ENCODE data around the gene IL13.

IL13 gene

DNA sequence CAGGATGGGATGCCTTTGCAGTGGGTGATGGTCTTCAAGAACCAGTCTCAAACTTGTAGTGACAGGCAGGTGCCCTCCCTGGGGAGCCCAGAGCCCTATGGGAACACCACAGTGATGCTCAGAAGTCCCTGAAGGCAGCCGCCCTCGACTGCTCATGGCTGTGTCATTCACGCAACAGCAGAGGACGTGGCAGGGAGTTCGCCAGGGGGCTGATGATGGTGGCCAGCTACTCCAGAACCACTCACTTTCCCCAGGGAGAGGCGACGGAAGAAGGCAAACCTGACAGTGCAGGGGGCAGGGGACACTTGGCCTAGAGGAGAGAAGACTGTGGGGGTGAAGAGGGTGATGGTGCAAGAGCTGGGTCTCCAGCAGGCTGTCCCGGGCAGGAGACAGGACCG, 4.0 kb downstream of the IL13 start:
- DNase-seq (ENCODE audit: low spot score): peak; percentile 64
- Histone ChIP-seq H3K27ac (no peak overlapping the region), H3K4me3 (no peak overlapping the region)
- TF ChIP-seq CTCF (IDR thresholded peaks at IDR 0.05): no peak

DNA sequence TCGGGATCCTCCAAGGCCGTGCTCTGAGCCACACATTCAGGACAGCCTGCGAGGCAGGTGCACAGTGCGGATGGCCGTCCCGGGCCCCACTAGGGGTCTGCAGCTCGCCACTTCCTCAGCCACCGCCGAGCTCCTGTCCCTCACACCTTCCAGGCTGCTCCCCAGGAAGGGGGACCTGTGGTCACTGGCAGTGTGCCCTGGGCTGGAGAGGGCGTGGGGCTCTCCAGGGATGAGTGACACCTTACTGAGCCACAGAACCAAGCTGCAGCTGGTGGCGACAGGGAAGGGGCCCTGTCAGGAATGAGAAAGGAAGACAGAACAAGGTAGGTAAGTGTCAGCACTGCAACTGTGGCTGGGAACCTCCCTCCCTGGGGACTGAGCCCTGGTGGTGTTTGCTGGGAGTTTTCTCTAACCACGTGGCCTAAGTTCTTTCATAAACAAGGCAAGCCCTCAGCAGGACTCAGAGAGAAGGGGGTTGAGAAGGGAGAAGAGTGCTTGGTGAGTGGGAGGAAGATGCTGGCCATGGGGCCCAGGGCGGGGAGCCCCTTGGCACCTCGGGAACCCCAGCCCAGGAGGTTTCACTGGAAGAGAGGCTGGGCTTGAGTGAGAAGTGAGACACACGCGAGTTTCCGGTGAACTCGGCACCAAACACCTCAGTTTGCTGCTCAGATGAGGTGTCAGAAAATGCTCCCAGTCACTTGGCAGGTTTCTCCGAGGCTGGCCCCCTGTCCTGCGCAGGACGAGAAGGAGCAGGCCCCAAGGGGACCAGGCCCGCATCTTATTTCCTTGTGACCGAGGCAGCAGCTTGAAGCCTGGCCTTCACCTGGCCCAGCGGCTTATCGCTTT, 5.2 kb downstream of the IL13 start:
- no peak overlapping the region for H3K27ac ChIP-seq
- peak; percentile 69 for DNase-seq (ENCODE audit: low spot score)

GRCh38 chr5:132663771-132664695, 6.1 kb downstream of the IL13 start:
- H3K27ac ChIP-seq: no peak overlapping the region
- no peak for TF ChIP-seq CTCF (IDR thresholded peaks at IDR 0.05)
- DNase-seq (ENCODE audit: low spot score): peak; percentile 56
- no peak overlapping the region for H3K4me3 ChIP-seq

More for the DNA sequence above, 5.2 kb downstream of the IL13 start:
- H3K4me3 ChIP-seq: no peak overlapping the region
- TF ChIP-seq CTCF (IDR thresholded peaks at IDR 0.05): no peak

- Histone ChIP-seq H3K4me3 (no peak overlapping the region), H3K27ac (no peak overlapping the region)
- no peak for TF ChIP-seq CTCF (IDR thresholded peaks at IDR 0.05)
- peak; percentile 60 for DNase-seq (ENCODE audit: low spot score)
Observed at GRCh38 chr5:132664696-132665209, 6.8 kb downstream of the IL13 start.

DNA sequence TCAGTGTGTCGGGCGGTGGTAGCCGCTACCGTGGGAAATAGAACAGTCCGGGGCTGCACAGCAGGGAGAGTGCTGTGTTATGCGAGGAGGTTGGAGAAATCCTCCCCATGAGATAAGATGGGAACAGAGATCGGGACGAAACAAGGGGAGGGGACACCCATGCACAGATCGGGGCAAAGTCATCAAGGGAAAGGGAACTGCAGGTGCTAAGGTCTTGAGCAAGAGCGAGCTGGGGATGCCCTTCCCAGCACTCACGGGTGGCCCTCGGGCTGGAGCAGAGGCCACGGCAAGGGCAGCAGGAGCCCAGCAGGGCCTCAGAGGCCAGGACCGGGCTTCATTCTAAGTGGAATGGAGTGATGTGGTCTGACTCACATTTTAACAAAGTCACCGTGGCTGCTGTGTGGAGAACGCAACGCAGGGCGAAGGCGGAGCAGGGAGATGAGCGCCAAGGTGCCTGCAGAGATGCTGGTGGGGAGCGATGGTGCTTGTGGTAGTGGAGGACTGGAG, 7.7 kb downstream of the IL13 start:
- peak; percentile 40 for DNase-seq (ENCODE audit: low spot score)
- no peak for TF ChIP-seq CTCF (IDR thresholded peaks at IDR 0.05)
- Histone ChIP-seq H3K27ac (no peak overlapping the region), H3K4me3 (no peak overlapping the region)

DNA sequence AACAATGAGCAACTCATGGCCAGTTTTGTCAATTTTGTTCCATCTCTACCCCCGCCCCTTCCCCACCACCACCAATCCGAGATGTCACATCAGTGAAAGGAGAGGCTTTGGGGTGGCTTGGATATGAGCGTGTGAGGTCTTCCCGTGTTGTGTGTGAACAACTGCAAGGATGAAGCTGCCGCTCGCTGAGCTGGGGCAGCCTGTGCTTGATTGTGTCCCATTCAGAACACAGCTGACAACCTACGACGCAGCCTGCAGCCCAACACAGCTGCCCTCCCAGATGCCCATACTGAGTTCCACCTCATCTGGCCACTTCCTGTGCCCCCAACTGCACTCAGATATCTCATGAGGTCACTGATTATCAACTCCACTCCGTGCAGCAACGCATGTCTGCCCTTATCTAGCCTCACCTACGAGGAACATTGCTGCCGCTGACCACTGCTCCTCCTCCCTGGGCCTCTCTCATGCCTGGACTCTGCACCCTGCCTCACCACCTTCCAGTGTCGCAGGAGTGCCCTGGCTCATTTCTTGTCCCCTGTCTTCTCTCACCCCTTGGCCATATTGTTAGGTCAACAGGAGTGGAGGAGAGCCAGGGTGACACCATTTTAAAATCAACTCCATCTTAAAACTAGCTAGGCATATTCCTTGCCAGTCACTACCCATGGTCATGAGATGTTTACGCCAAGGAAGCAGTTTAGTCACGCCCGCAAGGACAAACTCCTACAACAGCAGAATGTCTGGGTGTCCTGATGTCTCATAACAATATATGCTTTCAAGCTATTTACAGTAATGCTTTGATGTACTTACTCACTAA, 8.5 kb downstream of the IL13 start:
- Histone ChIP-seq H3K4me3 (no peak overlapping the region), H3K27ac (no peak overlapping the region)
- peak; percentile 67 for DNase-seq (ENCODE audit: low spot score)
- TF ChIP-seq CTCF (IDR thresholded peaks at IDR 0.05): no peak
